PC-3 (cell line): ENCODE measurements around the gene ABCC8.

ENCODE experiments used
- CTCF ChIP-seq: fragments of 300-600 bp; sonication (generic); conservative IDR thresholded peaks from 2 replicates; pipeline ENCODE4 v1.5.1; 2017; ENCODE audit warnings: antibody characterized with exemption, low read depth, mild to moderate bottlenecking, low read length
- EZH2 ChIP-seq: fragments of 300-600 bp; sonication (generic); IDR thresholded peaks from one replicate; pipeline ENCODE4 v1.6.1; 2017; ENCODE audit warnings: antibody characterized with exemption, mild to moderate bottlenecking, low read length; ENCODE audit not compliant: unreplicated experiment

DNA sequence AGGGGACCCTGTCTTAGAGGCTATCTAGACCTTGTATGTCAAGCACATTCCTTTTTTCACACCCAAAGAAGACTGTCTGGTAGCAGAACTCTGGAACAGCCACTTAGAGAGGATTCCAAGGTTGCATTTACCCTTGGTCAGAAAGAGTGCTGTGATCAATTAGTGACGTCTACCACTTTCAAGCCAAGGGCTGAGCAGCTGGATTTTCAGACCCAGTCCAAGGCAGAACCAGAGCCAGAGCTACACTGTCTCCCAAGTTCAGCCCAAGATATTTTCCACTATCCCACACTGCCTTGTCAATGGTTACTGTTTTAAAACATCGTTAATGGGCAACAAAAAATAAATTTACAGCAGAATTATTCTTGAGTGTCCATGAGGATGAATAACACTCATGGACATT is 24.0 kb downstream of the ABCC8 start:
- no peak for TF ChIP-seq CTCF
- TF ChIP-seq EZH2, result no peak
